ENCODE results near the gene WBP4. TPM values are rescaled to one million over a fixed set of nuclear protein-coding genes. Genes with fewer than 3 reads are reported as not detected.

WBP4 gene
- polyA plus RNA-seq, 1 of the 3 experiments (the other 2 are of a cell fraction): 6.4 TPM

DNA sequence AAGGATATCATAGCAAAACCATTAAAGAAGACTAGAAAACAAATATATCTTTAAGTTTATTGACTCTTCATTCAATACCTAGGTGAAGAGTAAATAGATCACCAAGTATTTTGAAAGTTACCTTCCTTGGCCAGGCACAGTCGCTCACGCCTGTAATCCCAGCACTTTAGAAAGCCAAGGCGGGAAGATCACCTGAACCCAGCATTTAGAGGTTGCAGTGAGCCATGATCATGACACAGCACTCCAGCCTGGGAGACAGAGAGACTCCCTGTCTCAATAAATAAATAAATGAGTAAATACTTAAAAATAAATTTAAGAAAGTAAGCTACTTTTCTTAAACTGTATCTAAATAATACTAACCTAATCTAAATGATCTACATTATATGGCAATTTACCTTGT is 8.9 kb upstream of the WBP4 start:
- Histone ChIP-seq H2AFZ (ENCODE audit: low read depth) (no peak overlapping the region), H4K20me1 (ENCODE audit: insufficient read depth) (peaks cover 12% of the 10 kb centered on the region), H3F3A (replicated peaks; ENCODE audit: insufficient read depth) (peaks cover 7% of the 10 kb centered on the region), H3K9me3 (no peaks in the 10 kb centered on the region), H3K27me3 (ENCODE audit: insufficient read depth) (no peaks in the 10 kb centered on the region), H3K4me3 (ENCODE audit: low read depth in 2 of 2, low read length in 1 of 2) (no peak overlapping the region), H3K9me2 (no peaks in the 10 kb centered on the region), H3K79me2 (ENCODE audit: insufficient read depth) (peaks cover 90% of the 10 kb centered on the region), H3K9ac (no peak overlapping the region), H3K4me1 (ENCODE audit: control insufficient read depth in 1 of 2, insufficient read depth in 2 of 2, low read depth in 1 of 2, low read length in 1 of 2) (no peaks in the 10 kb centered on the region), H3K27ac (ENCODE audit: low read depth in 2 of 2, low read length in 1 of 2) (no peak overlapping the region), H3K4me2 (no peak overlapping the region), H3K36me3 (replicated peaks in 1 of 2; ENCODE audit: control insufficient read depth in 1 of 2, insufficient read depth in 2 of 2, low read length in 1 of 2) (peaks cover 0 to 5% of the 10 kb centered on the region in 2 experiments)
- TF ChIP-seq, protein P1, sequence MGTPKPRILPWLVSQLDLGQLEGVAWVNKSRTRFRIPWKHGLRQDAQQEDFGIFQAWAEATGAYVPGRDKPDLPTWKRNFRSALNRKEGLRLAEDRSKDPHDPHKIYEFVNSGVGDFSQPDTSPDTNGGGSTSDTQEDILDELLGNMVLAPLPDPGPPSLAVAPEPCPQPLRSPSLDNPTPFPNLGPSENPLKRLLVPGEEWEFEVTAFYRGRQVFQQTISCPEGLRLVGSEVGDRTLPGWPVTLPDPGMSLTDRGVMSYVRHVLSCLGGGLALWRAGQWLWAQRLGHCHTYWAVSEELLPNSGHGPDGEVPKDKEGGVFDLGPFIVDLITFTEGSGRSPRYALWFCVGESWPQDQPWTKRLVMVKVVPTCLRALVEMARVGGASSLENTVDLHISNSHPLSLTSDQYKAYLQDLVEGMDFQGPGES (IDR thresholded peaks at IDR 0.05; ENCODE audit: low read depth, low read length): no peak
- no peak for TF ChIP-seq EP300 (IDR thresholded peaks at IDR 0.05; ENCODE audit: borderline replicate concordance in 1 of 2, low read depth in 1 of 2, low read length in 1 of 2)
- TF ChIP-seq NFIC (IDR thresholded peaks at IDR 0.05; ENCODE audit: borderline replicate concordance): no peak
- DNase-seq: no peak
- ChIA-PET CTCF (no interaction called here), POLR2A (no interaction called here)
- WGBS (ENCODE audit: low lambda C conversion rate): 87% methylated on average over 3 of the region's 3 CpGs

GRCh38 chr13:41053384-41053826 is 7.9 kb upstream of the WBP4 start:
- peaks cover 7% of the 10 kb centered on the region for H3F3A ChIP-seq (replicated peaks; ENCODE audit: insufficient read depth)
- WGBS (ENCODE audit: low lambda C conversion rate): 73% methylated on average over 2 of the region's 2 CpGs
- no peak for TF ChIP-seq PBX3 (IDR thresholded peaks at IDR 0.05)
- no peak for TF ChIP-seq MEF2A (IDR thresholded peaks at IDR 0.05; ENCODE audit: borderline replicate concordance, low read depth)
- TF ChIP-seq, protein P2, sequence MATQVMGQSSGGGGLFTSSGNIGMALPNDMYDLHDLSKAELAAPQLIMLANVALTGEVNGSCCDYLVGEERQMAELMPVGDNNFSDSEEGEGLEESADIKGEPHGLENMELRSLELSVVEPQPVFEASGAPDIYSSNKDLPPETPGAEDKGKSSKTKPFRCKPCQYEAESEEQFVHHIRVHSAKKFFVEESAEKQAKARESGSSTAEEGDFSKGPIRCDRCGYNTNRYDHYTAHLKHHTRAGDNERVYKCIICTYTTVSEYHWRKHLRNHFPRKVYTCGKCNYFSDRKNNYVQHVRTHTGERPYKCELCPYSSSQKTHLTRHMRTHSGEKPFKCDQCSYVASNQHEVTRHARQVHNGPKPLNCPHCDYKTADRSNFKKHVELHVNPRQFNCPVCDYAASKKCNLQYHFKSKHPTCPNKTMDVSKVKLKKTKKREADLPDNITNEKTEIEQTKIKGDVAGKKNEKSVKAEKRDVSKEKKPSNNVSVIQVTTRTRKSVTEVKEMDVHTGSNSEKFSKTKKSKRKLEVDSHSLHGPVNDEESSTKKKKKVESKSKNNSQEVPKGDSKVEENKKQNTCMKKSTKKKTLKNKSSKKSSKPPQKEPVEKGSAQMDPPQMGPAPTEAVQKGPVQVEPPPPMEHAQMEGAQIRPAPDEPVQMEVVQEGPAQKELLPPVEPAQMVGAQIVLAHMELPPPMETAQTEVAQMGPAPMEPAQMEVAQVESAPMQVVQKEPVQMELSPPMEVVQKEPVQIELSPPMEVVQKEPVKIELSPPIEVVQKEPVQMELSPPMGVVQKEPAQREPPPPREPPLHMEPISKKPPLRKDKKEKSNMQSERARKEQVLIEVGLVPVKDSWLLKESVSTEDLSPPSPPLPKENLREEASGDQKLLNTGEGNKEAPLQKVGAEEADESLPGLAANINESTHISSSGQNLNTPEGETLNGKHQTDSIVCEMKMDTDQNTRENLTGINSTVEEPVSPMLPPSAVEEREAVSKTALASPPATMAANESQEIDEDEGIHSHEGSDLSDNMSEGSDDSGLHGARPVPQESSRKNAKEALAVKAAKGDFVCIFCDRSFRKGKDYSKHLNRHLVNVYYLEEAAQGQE (IDR thresholded peaks at IDR 0.05; ENCODE audit: low read depth, low read length): no peak
- TF ChIP-seq, protein P3, sequence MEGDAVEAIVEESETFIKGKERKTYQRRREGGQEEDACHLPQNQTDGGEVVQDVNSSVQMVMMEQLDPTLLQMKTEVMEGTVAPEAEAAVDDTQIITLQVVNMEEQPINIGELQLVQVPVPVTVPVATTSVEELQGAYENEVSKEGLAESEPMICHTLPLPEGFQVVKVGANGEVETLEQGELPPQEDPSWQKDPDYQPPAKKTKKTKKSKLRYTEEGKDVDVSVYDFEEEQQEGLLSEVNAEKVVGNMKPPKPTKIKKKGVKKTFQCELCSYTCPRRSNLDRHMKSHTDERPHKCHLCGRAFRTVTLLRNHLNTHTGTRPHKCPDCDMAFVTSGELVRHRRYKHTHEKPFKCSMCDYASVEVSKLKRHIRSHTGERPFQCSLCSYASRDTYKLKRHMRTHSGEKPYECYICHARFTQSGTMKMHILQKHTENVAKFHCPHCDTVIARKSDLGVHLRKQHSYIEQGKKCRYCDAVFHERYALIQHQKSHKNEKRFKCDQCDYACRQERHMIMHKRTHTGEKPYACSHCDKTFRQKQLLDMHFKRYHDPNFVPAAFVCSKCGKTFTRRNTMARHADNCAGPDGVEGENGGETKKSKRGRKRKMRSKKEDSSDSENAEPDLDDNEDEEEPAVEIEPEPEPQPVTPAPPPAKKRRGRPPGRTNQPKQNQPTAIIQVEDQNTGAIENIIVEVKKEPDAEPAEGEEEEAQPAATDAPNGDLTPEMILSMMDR (IDR thresholded peaks at IDR 0.05): no peak
- TF ChIP-seq RAD21 (IDR thresholded peaks at IDR 0.05; ENCODE audit: low read length): no peak
- no peak for TF ChIP-seq NRF1 (IDR thresholded peaks at IDR 0.05; ENCODE audit: low read depth, low read length)
- no peak for TF ChIP-seq EZH2phosphoT487 (IDR thresholded peaks at IDR 0.05; ENCODE audit: borderline replicate concordance, low read depth)
- no peak for TF ChIP-seq RXRA (IDR thresholded peaks at IDR 0.05; ENCODE audit: borderline replicate concordance, low read depth)
- no peak for TF ChIP-seq SIN3A (IDR thresholded peaks at IDR 0.05; ENCODE audit: borderline replicate concordance, low read depth, low read length)
- no peak for DNase-seq
- peaks cover 0 to 5% of the 10 kb centered on the region in 2 experiments for H3K36me3 ChIP-seq (replicated peaks in 1 of 2; ENCODE audit: control insufficient read depth in 1 of 2, insufficient read depth in 2 of 2, low read length in 1 of 2)
- peaks cover 99% of the 10 kb centered on the region for H3K79me2 ChIP-seq (ENCODE audit: insufficient read depth)
- no peaks in the 10 kb centered on the region for H3K9me3 ChIP-seq
- no peak overlapping the region for H3K9ac ChIP-seq
- H3K4me2 ChIP-seq: no peak overlapping the region
- H3K9me2 ChIP-seq: no peaks in the 10 kb centered on the region
- H3K27me3 ChIP-seq (ENCODE audit: insufficient read depth): no peaks in the 10 kb centered on the region
- ChIA-PET POLR2A (no interaction called here), CTCF (interaction anchor here (0.7 to 3.1 kb wide), 14 partner anchors 11 to 276 kb away, joined by 3 to 19 read pairs (median 4); partner anchors contain the start of gene SLC25A15)
- H4K20me1 ChIP-seq (ENCODE audit: insufficient read depth): peaks cover 12% of the 10 kb centered on the region
- no peak overlapping the region for H3K27ac ChIP-seq (ENCODE audit: low read depth in 2 of 2, low read length in 1 of 2)
- no peak overlapping the region for H2AFZ ChIP-seq (ENCODE audit: low read depth)
- no peak overlapping the region for H3K4me3 ChIP-seq (ENCODE audit: low read depth in 2 of 2, low read length in 1 of 2)
- H3K4me1 ChIP-seq (ENCODE audit: control insufficient read depth in 1 of 2, insufficient read depth in 2 of 2, low read depth in 1 of 2, low read length in 1 of 2): peaks cover 0 to 3% of the 10 kb centered on the region in 2 experiments; a peak in 2 of 4 replicates
